GM19240 (cell line): ENCODE data around the gene SLC25A12.
"Not testable (repeated sequence)": the region's sequence is repeated elsewhere in the genome, so short reads cannot be mapped to it uniquely, and the experiment has no call there.

Experiments
- DNase-seq: peaks from one replicate; pipeline ENCODE4 v3.0.0; 2011; ENCODE audit warnings: low spot score; ENCODE audit not compliant: insufficient read length

The SLC25A12 gene

DNA sequence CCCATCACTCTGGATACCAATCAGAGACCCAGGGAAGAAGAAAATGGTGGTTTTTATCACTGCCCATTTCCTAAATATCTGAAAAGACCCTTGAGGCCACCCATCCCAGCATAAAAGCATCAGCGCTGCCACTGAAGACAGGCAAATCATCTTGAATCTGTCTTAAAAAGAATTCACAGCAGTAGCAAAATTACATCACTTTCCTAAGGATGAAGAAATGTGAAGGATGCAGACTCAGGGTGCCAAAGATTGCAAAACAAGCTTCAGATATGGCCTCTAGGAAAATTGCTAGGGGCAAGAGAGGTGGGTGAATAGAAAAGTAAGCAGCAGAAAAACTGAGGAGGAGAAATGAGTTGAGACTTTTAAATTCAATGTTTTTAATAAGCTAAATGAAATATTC lies 70.0 kb downstream of the SLC25A12 start:
- DNase-seq: no peak

DNA sequence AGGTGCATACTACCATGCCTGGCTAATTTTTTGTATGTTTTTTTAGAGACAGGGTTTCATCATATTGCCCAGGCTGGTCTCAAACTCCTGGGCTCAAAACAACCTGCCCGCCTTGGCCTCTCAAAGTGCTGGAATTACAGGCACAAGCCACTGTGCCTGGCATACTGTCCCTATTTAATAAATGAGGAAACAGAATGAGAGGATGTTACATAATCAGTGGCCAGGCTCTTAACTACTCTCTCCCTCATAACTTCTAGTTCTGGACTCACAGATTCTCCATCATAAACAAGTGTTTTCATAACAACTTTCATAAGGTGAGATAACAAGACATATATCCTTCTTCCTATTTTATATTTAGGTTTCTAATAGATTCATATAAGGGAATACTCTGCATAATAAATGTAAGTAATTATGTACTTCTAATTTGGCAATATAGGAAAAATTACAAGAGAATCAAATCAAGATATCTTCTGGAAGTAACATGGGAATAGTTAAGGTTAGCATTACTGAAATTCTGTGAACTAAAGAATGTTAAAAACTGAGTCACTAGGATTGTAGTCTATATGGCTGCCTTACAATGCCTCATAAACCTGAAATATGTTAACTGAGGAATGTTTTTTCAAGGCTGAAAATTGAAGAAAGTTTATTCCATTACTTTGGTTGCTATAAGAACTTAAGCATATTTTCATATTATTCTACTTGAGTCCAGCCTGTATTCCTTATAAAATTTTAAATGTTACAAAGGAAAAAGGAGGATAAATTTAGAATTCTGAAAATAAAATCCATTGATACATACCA lies 71.3 kb downstream of the SLC25A12 start:
- DNase-seq: no peak

- DNase-seq: no peak
Observed at GRCh38 chr2:171819453-171819852, 74.6 kb downstream of the SLC25A12 start.

DNA sequence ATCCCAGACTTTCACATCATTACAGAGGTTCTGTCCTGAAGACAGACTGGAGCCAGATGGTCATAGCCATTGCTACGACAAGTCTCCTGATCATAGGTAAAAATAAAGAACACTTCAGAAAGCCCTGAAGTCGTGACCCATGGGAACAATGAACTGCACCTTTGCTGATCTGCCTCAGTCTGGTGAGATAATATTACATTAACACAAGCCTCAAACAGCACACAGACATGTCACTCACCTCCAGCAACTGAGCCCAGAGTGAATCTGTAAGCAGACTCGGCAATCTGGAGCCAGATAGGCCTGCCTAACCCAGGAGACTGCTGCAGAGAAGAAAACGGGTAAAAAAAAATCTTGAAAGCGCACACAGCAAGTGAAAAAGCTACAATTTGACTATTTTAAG lies 79.2 kb downstream of the SLC25A12 start:
- DNase-seq: no peak

DNA sequence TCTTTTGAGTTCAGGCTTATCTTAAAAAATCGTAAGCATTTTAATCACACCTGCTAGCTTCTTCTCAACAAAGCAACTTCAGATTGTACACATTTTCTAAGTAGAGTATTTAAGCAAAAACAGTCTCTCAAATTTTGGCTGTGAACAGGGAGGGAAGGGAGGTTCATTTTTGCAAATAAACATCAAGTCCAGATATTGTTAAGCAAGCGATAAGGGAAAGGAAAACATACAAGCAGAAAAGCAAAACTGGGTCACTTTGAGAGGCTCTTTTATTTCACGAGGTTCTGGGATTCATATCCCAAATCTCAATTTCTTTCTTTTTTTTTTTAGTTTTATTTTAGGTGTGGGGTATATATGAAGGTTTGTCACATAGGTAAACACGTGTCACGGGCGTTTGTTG lies 79.9 kb downstream of the SLC25A12 start:
- DNase-seq: no peak

DNA sequence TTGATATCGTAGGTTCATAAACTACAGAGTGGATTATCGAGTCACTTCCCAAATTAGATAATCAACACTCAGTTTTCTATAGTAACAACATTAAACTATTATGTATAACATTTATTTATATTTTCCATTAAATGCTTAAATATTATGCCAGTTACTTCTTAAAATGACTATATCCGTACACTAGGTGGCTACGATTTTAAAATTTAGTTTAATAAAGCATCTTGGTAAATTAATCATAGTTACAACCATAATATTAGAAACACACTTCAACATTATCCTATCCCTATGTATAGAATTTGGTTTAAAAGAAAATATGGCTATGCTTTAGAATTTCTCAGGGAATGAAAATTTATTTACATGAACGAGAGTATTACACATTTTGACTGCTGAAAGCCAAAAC lies 80.3 kb downstream of the SLC25A12 start:
- no peak for DNase-seq

GRCh38 chr2:171813126-171813525 lies 80.9 kb downstream of the SLC25A12 start:
- no peak for DNase-seq

DNA sequence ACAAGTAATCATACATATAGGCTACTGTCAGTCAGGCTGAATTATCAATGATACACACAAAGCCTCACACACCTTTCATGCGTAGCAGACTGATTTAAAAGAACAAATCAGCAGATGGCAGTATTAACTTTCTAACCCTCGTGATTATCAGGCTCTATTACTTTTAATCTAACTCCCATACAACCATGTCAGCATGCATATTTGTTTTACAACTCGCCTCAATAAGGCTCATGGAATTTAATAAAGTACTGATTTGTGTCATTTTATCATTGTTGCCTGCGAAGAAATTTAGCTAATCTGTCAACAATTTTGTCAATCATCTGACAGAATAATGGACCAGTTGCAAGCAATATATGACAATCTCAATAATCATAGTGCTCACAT lies 82.8 kb downstream of the SLC25A12 start:
- no peak for DNase-seq

- DNase-seq: no peak
Observed at GRCh38 chr2:171810422-171811244, 83.4 kb downstream of the SLC25A12 start.

GRCh38 chr2:171808885-171809284 lies 85.2 kb downstream of the SLC25A12 start:
- DNase-seq: not testable (repeated sequence)

DNA sequence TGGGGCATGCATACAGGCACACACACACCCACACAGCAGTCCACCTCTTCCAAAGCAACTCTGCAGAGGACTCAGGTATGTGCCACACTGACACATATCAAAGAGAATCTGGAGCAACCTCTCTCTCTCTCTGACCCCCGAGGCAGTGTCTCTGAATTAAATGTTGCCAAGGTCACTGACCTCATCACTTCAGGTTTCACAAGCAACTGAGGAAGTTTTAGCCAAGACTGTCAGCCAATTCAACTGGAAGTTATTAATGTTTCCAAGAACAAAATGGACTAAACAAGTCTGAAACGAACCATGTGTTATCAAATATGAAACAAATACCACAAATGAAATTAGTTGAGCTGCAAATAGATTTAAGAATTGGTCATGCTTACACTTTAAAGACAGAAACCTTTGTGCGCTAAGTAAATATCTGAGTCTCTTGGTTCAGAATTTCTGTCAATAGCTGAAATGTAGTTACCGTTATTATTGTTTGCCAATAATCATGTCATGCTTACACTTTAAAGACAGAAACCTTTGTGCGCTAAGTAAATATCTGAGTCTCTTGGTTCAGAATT lies 86.1 kb downstream of the SLC25A12 start:
- no peak for DNase-seq

DNA sequence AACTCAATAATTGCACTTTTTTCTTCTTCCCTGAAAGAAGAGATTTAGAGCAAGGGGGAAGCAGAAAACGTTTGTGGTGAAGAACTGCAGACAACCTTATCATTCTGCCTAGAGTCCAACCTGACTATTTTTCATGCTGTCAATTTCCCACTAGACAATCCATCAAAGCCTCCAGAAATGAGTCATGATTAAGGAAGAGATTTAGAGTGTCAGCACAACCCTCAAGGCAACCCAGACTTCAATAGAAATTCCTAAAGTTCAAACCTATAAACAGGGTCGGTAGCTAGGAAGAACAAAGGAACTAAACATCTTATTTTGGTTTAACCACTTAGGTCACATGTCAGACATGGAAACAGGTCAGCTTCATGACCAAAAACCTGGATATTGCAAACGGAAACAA lies 86.9 kb downstream of the SLC25A12 start:
- no peak for DNase-seq

- DNase-seq: no peak
Observed at GRCh38 chr2:171804456-171804855, 89.6 kb downstream of the SLC25A12 start.

- no peak for DNase-seq
Observed at GRCh38 chr2:171803757-171804156, 90.3 kb downstream of the SLC25A12 start.

DNA sequence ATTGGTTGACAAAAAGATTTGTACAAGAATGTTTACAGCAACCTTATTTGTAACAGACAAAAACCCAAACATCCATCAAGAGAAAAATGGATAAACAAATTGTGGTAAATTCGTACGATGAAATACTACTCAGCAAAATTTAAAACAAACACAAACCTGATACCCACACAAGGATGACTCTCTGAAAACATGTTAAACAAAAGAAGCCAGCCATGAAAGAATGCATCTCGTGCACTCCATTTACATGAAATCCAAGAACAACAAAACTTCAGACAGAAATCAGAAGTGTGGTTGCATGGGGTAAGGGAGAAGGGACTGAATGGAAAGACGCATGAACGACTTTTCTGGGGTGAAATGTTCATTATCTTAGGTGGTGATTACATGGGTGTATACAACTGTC lies 93.4 kb downstream of the SLC25A12 start:
- DNase-seq: no peak

DNA sequence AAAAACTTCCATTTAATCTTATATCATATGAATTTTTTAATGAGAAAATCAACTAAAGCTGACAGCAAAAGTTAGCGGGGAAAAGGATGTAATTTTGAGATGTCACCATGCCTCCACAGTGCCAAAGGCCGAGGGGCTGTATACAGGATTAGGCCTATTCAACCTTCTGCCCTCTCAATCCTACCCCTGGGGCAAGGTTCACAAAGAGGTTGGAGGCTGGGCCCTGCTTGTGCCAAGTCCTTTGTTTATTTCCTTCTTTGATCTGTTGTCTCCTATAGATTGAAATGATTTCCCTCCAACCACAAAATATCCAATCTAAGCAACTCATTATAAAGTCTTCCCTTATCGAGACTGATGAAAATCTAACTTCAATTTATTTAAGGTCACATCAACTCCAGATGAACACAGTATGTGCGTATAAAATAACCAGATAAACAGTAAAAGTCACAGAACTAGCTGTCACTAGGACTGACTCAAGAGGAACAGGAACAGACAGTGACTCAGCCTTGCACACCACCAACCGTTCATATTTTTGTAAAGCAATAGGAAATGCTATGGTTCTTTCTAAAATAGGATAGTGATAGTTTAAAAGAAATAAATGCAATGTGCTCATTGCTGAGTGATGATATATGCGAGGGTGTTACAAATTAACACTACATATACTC lies 95.8 kb downstream of the SLC25A12 start:
- DNase-seq: no peak

GRCh38 chr2:171794918-171795317 lies 99.1 kb downstream of the SLC25A12 start:
- no peak for DNase-seq

DNA sequence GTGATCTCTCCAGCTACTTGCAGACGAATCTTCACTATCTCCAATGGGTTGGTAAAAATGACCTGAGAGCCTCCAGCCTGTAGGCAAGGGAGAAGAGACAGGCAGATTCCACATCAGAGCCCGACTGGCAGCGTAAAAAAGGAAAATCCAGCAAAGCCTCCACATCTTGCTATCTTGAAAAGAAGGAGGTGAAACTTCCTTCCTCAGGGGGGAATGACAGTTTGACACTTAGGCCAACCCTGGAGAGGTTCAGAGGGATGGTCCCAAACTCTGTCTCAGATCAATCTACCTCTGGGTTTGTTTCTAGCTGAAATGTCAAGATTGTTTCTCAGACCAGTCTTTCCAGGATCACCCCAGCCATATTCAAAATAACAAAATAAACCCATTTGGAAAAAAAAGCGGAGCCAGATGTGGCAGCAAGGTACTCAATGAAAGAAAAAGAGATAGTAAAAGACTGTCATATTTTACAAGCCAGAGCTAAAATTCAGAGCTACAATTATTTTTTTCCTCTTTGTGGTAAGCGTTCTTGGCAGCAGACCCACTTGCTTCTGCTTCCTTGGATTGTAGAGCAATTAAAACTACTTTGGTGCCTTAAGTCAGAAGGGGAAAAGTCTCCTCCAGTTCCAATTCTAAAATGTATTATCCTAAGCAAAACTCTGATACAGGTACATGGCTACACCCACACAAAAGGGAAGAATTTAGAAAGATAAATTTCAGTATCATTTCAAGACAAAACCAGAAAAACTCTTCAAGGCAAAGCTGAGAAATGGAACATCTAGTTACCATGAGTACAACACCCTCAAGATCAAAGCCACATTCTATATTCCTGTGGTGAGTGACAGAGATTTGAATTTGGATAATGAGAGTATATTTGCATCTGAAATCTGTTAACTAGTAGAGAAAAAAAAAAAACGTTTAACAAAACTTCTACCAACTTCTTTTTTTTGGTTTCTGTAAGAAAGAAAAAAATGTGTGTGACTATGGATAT lies 100.1 kb downstream of the SLC25A12 start:
- no peak for DNase-seq

- no peak for DNase-seq
Observed at GRCh38 chr2:171792886-171793580, 101.0 kb downstream of the SLC25A12 start.

GRCh38 chr2:171792157-171792556 lies 101.9 kb downstream of the SLC25A12 start:
- DNase-seq: no peak
